ACC112 (cell line): ENCODE data around the gene AOPEP.

Experiments used
- H2AFZ ChIP-seq: fragments of 200-600 bp; sonication (generic); one replicate; pipeline ENCODE4 v1.6.0; 2017; ENCODE audit warnings: antibody characterized with exemption, low read length; ENCODE audit not compliant: unreplicated experiment
- H3K27ac ChIP-seq: fragments of 200-600 bp; sonication (generic); 2 replicates; pipeline ENCODE4 v1.5.1; 2014; ENCODE audit warnings: low read depth, mild to moderate bottlenecking, antibody characterized with exemption, low read length, moderate library complexity
- H3K27me3 ChIP-seq: fragments of 200-600 bp; sonication (generic); 2 replicates; pipeline ENCODE4 v1.6.1; 2014; ENCODE audit warnings: mild to moderate bottlenecking, antibody characterized with exemption, low read length, moderate library complexity, mixed read lengths; ENCODE audit not compliant: insufficient read depth
- H3K36me3 ChIP-seq: fragments of 200-600 bp; sonication (generic); 2 replicates; pipeline ENCODE4 v1.6.1; 2016; ENCODE audit warnings: mild to moderate bottlenecking, antibody characterized with exemption, low read length, moderate library complexity, mixed read lengths; ENCODE audit not compliant: insufficient read depth
- H3K4me1 ChIP-seq: fragments of 200-600 bp; sonication (generic); one replicate; pipeline ENCODE4 v1.6.1; 2016; ENCODE audit warnings: low read length, mixed read lengths; ENCODE audit not compliant: insufficient read depth, unreplicated experiment, control insufficient read depth
- H3K4me3 ChIP-seq: fragments of 200-600 bp; sonication (generic); 2 replicates; pipeline ENCODE4 v1.5.1; 2014; ENCODE audit warnings: mild to moderate bottlenecking, low read depth, low read length
- H3K79me2 ChIP-seq: fragments of 200-600 bp; sonication (generic); one replicate; pipeline ENCODE4 v1.6.0; 2016; ENCODE audit warnings: low read length; ENCODE audit not compliant: control insufficient read depth, unreplicated experiment, insufficient read depth

AOPEP gene

DNA sequence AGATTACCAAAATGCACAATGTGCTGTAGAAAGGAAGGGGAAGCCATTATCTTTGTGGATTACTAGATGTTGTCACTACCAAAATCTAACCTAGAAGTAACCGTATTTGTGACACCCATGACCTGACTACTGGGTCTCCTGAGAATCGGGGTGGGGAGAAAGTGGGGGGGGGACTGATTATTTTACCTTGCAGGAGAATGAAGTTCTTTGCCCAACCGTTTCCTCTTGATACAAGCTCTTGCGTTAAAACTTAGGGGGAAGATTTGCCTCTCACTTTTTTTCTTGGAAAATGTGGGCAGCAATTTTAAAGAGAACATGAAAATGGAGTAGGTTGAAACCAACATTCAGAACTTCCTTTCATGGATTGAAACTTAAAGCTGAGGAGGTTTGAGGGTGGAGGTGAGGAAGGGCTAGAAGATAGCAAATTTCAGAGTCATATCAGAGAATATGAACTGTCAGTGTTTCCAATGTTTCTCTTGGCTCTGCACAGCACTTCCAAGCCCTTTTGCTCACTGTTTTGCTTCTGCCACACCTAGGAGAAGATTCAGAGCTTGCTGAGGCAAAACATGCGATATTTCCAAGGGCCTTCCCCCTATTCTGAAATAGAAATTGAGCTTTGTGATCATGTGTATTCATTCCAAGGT, 280.8 kb downstream of the AOPEP start:
- H3K27me3 ChIP-seq = no peaks in the 10 kb centered on the region
- peak overlapping the region; percentile 89 for H3K27ac ChIP-seq
- H2AFZ ChIP-seq = no peak overlapping the region
- H3K4me3 ChIP-seq = peak overlapping the region; percentile 96
- peaks cover 55% of the 10 kb centered on the region for H3K79me2 ChIP-seq
- peaks cover 18% of the 10 kb centered on the region for H3K36me3 ChIP-seq
- peaks cover 37% of the 10 kb centered on the region for H3K4me1 ChIP-seq

DNA sequence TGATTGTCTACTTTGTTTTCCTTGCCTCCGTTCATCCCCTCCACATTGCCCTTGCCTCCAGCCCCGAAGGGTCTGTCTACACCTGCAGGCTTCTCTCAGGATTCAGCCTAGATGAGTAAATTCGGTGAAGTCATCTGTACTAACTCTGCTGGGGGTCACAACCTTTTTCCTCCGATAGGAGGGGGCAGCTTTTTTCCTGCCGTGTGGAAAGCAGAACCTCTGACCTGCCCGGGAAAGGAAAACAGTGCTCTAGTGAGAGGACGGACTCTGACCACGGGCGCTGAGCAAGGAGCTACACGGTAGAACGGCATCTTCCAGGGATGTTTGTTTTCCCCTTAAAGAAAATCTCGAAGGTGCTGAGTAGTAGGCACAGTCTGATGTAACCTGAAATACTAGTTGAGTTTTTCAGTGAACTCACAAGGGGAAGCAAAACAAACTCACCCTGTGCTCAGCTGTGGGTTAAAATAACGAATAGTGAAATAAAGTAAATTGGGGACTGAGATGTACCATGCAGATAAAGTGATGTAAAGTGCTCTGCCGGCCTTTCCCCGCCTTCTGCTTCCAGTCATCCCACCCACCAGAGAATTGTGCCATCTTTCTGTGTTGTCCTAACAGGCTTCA, 281.8 kb downstream of the AOPEP start:
- Histone ChIP-seq H3K36me3 (peaks cover 18% of the 10 kb centered on the region), H3K27ac (peak overlapping the region; percentile 89), H3K27me3 (no peaks in the 10 kb centered on the region), H3K4me1 (peaks cover 39% of the 10 kb centered on the region), H3K79me2 (peaks cover 58% of the 10 kb centered on the region), H2AFZ (no peak overlapping the region), H3K4me3 (peak overlapping the region; percentile 96)

DNA sequence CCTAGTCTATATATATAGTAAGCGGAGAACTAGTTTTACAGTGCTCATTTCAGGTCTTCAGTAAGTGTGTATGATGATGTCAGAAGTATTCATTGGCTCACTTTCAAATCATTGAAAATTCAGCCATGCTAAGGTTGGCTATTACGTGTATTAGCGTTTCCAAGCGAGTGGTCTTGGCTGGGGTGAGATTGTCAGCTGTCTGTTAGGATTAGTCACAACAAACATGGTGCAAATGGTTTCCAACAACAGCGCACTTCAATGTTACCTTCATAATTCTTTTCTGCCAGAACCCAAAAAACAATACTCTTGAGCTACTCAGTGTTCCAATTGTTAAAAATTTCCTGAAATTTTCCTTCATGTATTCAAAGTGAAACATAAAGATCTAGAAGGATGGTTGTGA, 283.0 kb downstream of the AOPEP start:
- H3K27me3 ChIP-seq = no peaks in the 10 kb centered on the region
- no peak overlapping the region for H2AFZ ChIP-seq
- H3K27ac ChIP-seq = no peak overlapping the region
- H3K36me3 ChIP-seq = peaks cover 18% of the 10 kb centered on the region
- peaks cover 64% of the 10 kb centered on the region for H3K79me2 ChIP-seq
- H3K4me1 ChIP-seq = peaks cover 36% of the 10 kb centered on the region
- no peak overlapping the region for H3K4me3 ChIP-seq

DNA sequence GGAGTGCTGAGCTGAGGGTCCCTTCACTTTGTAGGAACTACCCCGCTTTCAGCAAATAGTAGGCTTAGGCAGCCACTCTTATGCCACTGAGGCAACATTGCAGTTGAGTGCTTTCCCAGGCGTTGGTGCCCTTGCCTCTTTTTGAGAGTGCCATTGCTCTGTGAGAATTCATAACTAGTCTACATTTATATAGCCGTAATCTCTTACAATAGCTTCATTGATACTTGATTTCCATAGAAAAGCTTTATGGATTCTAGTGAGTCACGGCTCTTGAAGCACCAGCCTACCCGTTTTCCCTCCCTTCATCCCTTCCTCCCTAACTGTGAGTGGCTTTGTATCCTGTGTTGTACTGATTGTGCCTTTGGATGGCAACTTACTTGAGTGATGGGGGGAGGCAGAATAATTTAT, 283.9 kb downstream of the AOPEP start:
- H3K4me1 ChIP-seq = peaks cover 36% of the 10 kb centered on the region
- H3K4me3 ChIP-seq = no peak overlapping the region
- H3K79me2 ChIP-seq = peaks cover 64% of the 10 kb centered on the region
- H3K36me3 ChIP-seq = peaks cover 25% of the 10 kb centered on the region
- H2AFZ ChIP-seq = no peak overlapping the region
- H3K27ac ChIP-seq = no peak overlapping the region
- H3K27me3 ChIP-seq = no peaks in the 10 kb centered on the region

DNA sequence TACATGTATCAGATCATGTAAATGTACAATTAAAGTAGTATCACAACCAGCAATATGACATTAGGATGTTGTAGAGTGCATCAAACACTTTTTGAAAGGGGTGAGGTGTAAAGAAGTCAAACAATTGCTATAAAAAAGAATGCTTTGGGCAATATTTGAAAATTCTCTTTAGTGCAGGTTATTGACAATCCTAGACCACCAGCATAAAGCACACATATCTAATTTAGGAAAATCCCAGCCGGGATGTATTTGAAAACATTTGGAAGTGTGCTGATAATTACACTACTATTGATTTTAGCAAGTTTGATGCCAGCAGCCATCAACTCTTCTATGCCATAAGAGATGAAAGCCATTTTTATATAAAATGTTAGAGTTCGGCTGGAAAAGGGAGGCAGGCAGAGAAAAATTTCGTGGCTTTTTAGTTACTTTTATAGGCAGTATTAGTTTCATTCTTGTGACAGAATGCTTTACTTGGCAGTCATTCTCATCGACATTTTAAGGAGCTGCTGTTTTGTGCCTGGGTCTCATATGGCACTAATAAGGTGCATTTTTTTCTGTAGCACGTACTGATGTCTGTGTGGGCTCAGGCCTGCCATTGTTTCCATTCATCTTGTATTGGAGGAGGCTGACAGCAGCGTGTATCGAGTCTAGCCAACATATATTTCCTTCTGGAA, 285.7 kb downstream of the AOPEP start:
- peaks cover 32% of the 10 kb centered on the region for H3K36me3 ChIP-seq
- peak overlapping the region; percentile 11; the same call in 1 of the 2 replicates for H3K27ac ChIP-seq
- H3K4me1 ChIP-seq = peaks cover 27% of the 10 kb centered on the region

DNA sequence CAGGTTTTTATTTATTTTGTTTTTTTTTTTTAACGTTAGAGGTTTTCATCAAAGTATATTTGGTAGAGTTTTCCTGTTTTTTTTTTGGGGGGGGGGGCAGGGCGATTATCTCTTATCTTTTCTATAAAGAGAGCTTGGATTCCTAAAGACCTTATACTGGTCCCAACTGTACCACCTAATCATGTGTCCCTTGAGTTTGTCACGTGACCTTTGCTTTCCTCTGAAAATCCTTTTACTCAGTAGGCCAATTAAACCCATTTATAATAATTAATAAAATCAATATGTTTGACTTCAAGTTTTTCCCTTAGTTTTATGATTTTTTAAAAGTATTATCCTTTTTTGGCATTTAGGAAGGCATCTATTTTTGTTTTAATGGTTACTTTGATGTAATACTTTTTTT, 286.4 kb downstream of the AOPEP start:
- Histone ChIP-seq H3K36me3 (peaks cover 39% of the 10 kb centered on the region), H2AFZ (no peak overlapping the region), H3K4me1 (peaks cover 27% of the 10 kb centered on the region), H3K4me3 (no peak overlapping the region), H3K27me3 (no peaks in the 10 kb centered on the region), H3K27ac (no peak overlapping the region), H3K79me2 (peaks cover 42% of the 10 kb centered on the region)

More for the DNA sequence above, 285.7 kb downstream of the AOPEP start:
- Histone ChIP-seq H3K4me3 (no peak overlapping the region), H3K79me2 (peaks cover 49% of the 10 kb centered on the region), H2AFZ (no peak overlapping the region), H3K27me3 (no peaks in the 10 kb centered on the region)

DNA sequence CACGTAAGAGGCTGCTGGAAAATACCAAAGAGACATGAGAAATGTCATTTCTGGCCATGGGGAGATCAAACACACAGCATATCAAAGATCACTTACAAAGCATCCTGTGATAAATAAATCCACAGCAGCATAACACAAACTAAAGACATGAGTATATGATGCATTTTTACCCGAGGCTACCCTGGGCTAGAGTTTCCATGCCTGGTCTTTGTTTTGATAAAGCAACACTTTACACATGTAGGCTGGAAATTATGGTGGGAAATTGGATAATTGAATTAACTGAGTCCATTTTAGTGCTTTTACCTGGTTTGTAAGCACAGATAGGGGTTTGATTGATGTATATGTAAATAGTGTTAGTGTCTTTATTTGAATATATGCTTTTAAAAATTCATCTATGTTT, 288.4 kb downstream of the AOPEP start:
- no peak overlapping the region for H2AFZ ChIP-seq
- no peak overlapping the region; the same call in 1 of the 2 replicates for H3K27ac ChIP-seq
- H3K36me3 ChIP-seq = peaks cover 42% of the 10 kb centered on the region
- H3K79me2 ChIP-seq = peaks cover 42% of the 10 kb centered on the region
- peaks cover 34% of the 10 kb centered on the region for H3K4me1 ChIP-seq
- no peak overlapping the region for H3K4me3 ChIP-seq
- no peaks in the 10 kb centered on the region for H3K27me3 ChIP-seq

DNA sequence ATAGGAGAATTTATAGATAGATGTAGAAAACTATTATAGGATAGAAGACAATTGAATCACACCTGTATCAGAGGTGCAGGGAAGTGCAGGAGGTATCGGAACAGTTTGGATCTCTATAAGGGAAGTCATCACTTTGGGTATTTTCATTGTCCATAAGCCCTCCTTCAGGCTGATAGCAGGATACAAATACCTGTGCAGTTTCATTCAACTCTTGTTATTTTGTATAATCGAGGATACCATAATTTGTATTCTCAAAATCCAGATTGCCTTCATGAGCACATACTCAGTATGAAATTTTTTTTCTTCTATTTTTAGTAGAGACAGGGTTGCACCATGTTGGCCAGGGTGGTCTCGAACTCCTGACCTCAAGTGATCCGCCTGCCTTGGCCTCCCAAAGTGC, 289.1 kb downstream of the AOPEP start:
- no peak overlapping the region for H2AFZ ChIP-seq
- H3K36me3 ChIP-seq = peaks cover 42% of the 10 kb centered on the region
- H3K4me1 ChIP-seq = peaks cover 34% of the 10 kb centered on the region
- H3K79me2 ChIP-seq = peaks cover 41% of the 10 kb centered on the region
- H3K27me3 ChIP-seq = no peaks in the 10 kb centered on the region
- H3K27ac ChIP-seq = no peak overlapping the region
- no peak overlapping the region for H3K4me3 ChIP-seq

DNA sequence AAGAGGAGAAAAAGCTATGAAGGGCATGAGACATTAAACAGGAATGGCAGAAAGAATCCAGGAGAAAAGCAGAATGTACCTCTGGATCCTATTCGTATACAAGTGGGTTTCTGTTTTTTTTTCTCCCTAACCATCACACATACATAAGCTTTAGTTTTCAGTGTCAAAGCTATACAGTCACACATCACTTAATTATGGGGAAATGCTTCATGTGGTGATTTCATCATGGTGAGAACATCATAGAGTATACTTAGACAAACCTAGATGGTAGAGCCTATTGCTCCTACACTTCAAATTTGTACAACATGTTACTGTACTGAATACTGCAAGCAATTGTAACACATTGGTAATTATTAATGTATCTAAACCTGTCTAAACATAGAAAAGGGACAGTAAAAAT, 290.6 kb downstream of the AOPEP start:
- Histone ChIP-seq H3K79me2 (peaks cover 46% of the 10 kb centered on the region), H3K27me3 (no peaks in the 10 kb centered on the region), H2AFZ (no peak overlapping the region), H3K4me1 (peaks cover 31% of the 10 kb centered on the region), H3K36me3 (peaks cover 35% of the 10 kb centered on the region), H3K4me3 (no peak overlapping the region), H3K27ac (peak overlapping the region; percentile 95)

DNA sequence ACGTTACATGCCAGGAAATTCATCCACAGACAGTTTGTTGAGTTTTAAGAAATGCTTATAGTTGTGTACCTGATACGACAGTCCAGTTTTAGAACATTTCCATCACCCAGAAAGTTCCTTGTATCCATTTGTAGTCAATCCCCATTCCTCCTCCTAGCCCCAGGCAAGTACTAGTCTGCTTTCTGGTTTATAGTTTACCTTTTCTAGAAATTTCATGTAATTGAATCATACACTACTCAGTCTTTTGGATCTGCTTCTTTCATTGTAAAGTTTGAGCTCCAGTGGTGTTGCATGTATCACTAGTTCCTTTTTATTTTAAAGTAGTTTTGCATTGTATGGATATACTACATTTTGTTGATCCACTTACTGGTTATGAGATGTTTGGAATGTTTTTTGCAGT, 291.2 kb downstream of the AOPEP start:
- peak overlapping the region; percentile 95 for H3K27ac ChIP-seq
- peaks cover 42% of the 10 kb centered on the region for H3K79me2 ChIP-seq
- H3K4me1 ChIP-seq = peaks cover 27% of the 10 kb centered on the region
- no peak overlapping the region for H3K4me3 ChIP-seq
- no peak overlapping the region for H2AFZ ChIP-seq
- no peaks in the 10 kb centered on the region for H3K27me3 ChIP-seq
- peaks cover 35% of the 10 kb centered on the region for H3K36me3 ChIP-seq
